H1 (cell line): Measurements from ENCODE around the gene ZIC5. TPM values are rescaled to one million over a fixed set of nuclear protein-coding genes. Genes with fewer than 3 reads are reported as not detected.

Experiments
- CTCF ChIA-PET: fragments of 300-600 bp; sonication (Branson Sonifier 250); formaldehyde crosslinking; loops from one replicate; lab custom pipeline; 2021; ENCODE audit not compliant: partially characterized antibody; lab: Charles Lee
- POLR2A ChIA-PET: fragments of 300-600 bp; sonication (Branson Sonifier 250); formaldehyde crosslinking; loops from one replicate; lab custom pipeline; 2021; ENCODE audit warnings: inconsistent platforms; ENCODE audit not compliant: partially characterized antibody; lab: Charles Lee
- DNase-seq, 2 experiments: peaks; one replicate each; pipeline versions ENCODE4 v3.0.0 to v3.0.0-alpha.2; 2010 to 2022; ENCODE audit warnings: low spot score in 2 of 2, low read depth in 1 of 2, mixed read lengths in 1 of 2
- FAIRE-seq: peaks from 2 replicates; lab custom pipeline; 2011; peaks lifted over from hg19 to GRCh38; lab: Jason Lieb, UNC
- H2AFZ ChIP-seq: 2 replicates; pipeline ENCODE4 v1.8.1; 2012; ENCODE audit warnings: low read length, inconsistent platforms
- H2AK5ac ChIP-seq: 2 replicates; pipeline ENCODE4 v1.6.1; 2013; ENCODE audit warnings: low read depth, low read length
- H2BK120ac ChIP-seq: replicated peaks from 2 replicates; pipeline ENCODE3; 2013; ENCODE audit warnings: low read depth, low read length, inconsistent platforms
- H2BK12ac ChIP-seq: 2 replicates; pipeline ENCODE4 v1.6.1; 2013; ENCODE audit warnings: low read depth, low read length
- H2BK15ac ChIP-seq: 2 replicates; pipeline ENCODE4 v1.6.1; 2013; ENCODE audit warnings: low read length
- H2BK20ac ChIP-seq: 2 replicates; pipeline ENCODE4 v1.6.1; 2013; ENCODE audit warnings: low read length
- H2BK5ac ChIP-seq: 2 replicates; pipeline ENCODE4 v1.6.1; 2013; ENCODE audit warnings: low read depth, low read length
- H3K14ac ChIP-seq: 2 replicates; pipeline ENCODE4 v1.6.1; 2013; ENCODE audit warnings: inconsistent platforms; ENCODE audit not compliant: insufficient read length
- H3K18ac ChIP-seq: 2 replicates; pipeline ENCODE4 v1.6.1; 2013; ENCODE audit warnings: low read length; ENCODE audit errors: extremely low read depth
- H3K23ac ChIP-seq: 2 replicates; pipeline ENCODE4 v1.6.1; 2013; ENCODE audit warnings: inconsistent platforms; ENCODE audit not compliant: insufficient read length
- H3K23me2 ChIP-seq: 2 replicates; pipeline ENCODE4 v1.6.1; 2013; ENCODE audit warnings: low read depth, low read length
- H3K27ac ChIP-seq: 2 replicates; pipeline ENCODE4 v1.6.1; 2011; ENCODE audit warnings: low read depth, low read length, inconsistent platforms
- H3K27me3 ChIP-seq, 4 experiments: replicated peaks in 1 of 4; 1 replicate in 1 of 4; 2 replicates in 3 of 4; pipeline versions ENCODE4 v1.6.1 to v1.8.1; 2011 to 2013; ENCODE audit warnings: low read length in 3 of 4, mild to moderate bottlenecking in 3 of 4, inconsistent platforms in 2 of 4, mixed read lengths in 2 of 4, moderate library complexity in 1 of 4; ENCODE audit not compliant: control insufficient read depth in 3 of 4, insufficient read depth in 3 of 4; ENCODE audit errors: extremely low read depth in 1 of 4
- H3K36me3 ChIP-seq, 4 experiments: 2 replicates each; pipeline versions ENCODE4 v1.6.1 to v1.8.1; 2011 to 2013; ENCODE audit warnings: mild to moderate bottlenecking in 4 of 4, low read length in 3 of 4, moderate library complexity in 2 of 4, control low read depth in 1 of 4, inconsistent platforms in 1 of 4; ENCODE audit not compliant: insufficient read depth in 4 of 4, control insufficient read depth in 2 of 4
- H3K4ac ChIP-seq: replicated peaks from 2 replicates; pipeline ENCODE3; 2013; ENCODE audit warnings: low read length, low read depth, mixed read lengths, inconsistent platforms; ENCODE audit not compliant: insufficient read length
- H3K4me1 ChIP-seq, 4 experiments: replicated peaks in 1 of 4; 1 replicate in 1 of 4; 2 replicates in 3 of 4; pipeline versions ENCODE4 v1.6.1 to v1.8.1; 2011 to 2013; ENCODE audit warnings: low read length in 3 of 4, inconsistent platforms in 2 of 4, mixed read lengths in 1 of 4; ENCODE audit not compliant: insufficient read depth in 4 of 4, control insufficient read depth in 3 of 4
- H3K4me2 ChIP-seq, 2 experiments: 2 replicates each; pipeline versions ENCODE4 v1.6.1 to v1.8.1; 2011 to 2013; ENCODE audit warnings: low read depth in 2 of 2, low read length in 2 of 2, control low read depth in 1 of 2, inconsistent platforms in 1 of 2, mild to moderate bottlenecking in 1 of 2; ENCODE audit not compliant: insufficient read depth in 1 of 2
- H3K4me3 ChIP-seq, 4 experiments: fragments of 200-600, 300-600 bp in 1 of 4; sonication (generic), shearing (Covaris generic), sonication (Bioruptor Twin) in 1 of 4; 2 replicates each; pipeline versions ENCODE4 v1.5.1 to v1.8.1; 2011 to 2016; ENCODE audit warnings: low read length in 4 of 4, low read depth in 3 of 4, control low read depth in 2 of 4, inconsistent platforms in 2 of 4, mild to moderate bottlenecking in 2 of 4, mixed read lengths in 1 of 4, moderate library complexity in 1 of 4; ENCODE audit not compliant: insufficient read depth in 2 of 4; ENCODE audit errors: extremely low read depth in 1 of 4
- H3K56ac ChIP-seq: replicated peaks from 2 replicates; pipeline ENCODE3; 2013; ENCODE audit warnings: low read depth, mild to moderate bottlenecking, mixed read lengths, low read length, inconsistent platforms; ENCODE audit not compliant: insufficient read length
- H3K79me1 ChIP-seq: 2 replicates; pipeline ENCODE4 v1.6.1; 2013; ENCODE audit warnings: low read depth, low read length, control low read depth
- H3K79me2 ChIP-seq, 2 experiments: 2 replicates each; pipeline versions ENCODE4 v1.6.1 to v1.8.1; 2012 to 2013; ENCODE audit warnings: low read length in 2 of 2, mild to moderate bottlenecking in 2 of 2, inconsistent platforms in 1 of 2; ENCODE audit not compliant: insufficient read depth in 2 of 2, control insufficient read depth in 1 of 2
- H3K9ac ChIP-seq, 4 experiments: replicated peaks in 1 of 4; 1 replicate in 1 of 4; 2 replicates in 3 of 4; pipeline versions ENCODE4 v1.6.1 to v1.8.1; 2011 to 2013; ENCODE audit warnings: low read depth in 3 of 4, low read length in 3 of 4, control low read depth in 2 of 4, mild to moderate bottlenecking in 2 of 4, moderate library complexity in 2 of 4, inconsistent platforms in 1 of 4; ENCODE audit errors: extremely low read depth in 1 of 4
- H3K9me3 ChIP-seq, 2 experiments: 2 replicates each; pipeline versions ENCODE4 v1.6.1 to v1.8.1; 2012 to 2013; ENCODE audit warnings: mild to moderate bottlenecking in 2 of 2, moderate library complexity in 2 of 2, control low read depth in 1 of 2, inconsistent platforms in 1 of 2, low read depth in 1 of 2, low read length in 1 of 2, mixed read lengths in 1 of 2; ENCODE audit not compliant: insufficient read depth in 2 of 2
- H4K20me1 ChIP-seq, 2 experiments: replicated peaks in 1 of 2; 2 replicates each; pipeline versions ENCODE3 to v1.8.1; 2011 to 2013; ENCODE audit warnings: inconsistent platforms in 2 of 2, low read length in 2 of 2, mild to moderate bottlenecking in 1 of 2; ENCODE audit not compliant: insufficient read depth in 2 of 2, control insufficient read depth in 1 of 2
- H4K5ac ChIP-seq: 2 replicates; pipeline ENCODE4 v1.6.1; 2013; ENCODE audit warnings: low read length, low read depth, mixed read lengths, inconsistent platforms; ENCODE audit not compliant: insufficient read length
- H4K8ac ChIP-seq: 2 replicates; pipeline ENCODE4 v1.8.0; 2013; ENCODE audit warnings: mild to moderate bottlenecking, moderate library complexity, low read length, inconsistent platforms; ENCODE audit not compliant: insufficient read depth; ENCODE audit errors: extremely low read depth
- H4K91ac ChIP-seq: replicated peaks from 2 replicates; pipeline ENCODE3; 2013; ENCODE audit warnings: low read length, mixed read lengths, inconsistent platforms; ENCODE audit not compliant: insufficient read length
- CHD2 ChIP-seq: IDR thresholded peaks from 2 replicates; pipeline ENCODE4 v1.6.1; 2012; ENCODE audit warnings: low read length, improper control_type of control experiment
- EGR1 ChIP-seq: IDR thresholded peaks from 2 replicates; pipeline ENCODE4 v1.6.1; 2011; ENCODE audit warnings: low read depth, low read length, borderline replicate concordance
- FOSL1 ChIP-seq: IDR thresholded peaks from 2 replicates; pipeline ENCODE4 v1.6.1; 2011; ENCODE audit warnings: mild to moderate bottlenecking, low read depth, low read length, moderate library complexity; ENCODE audit not compliant: insufficient read depth
- RAD21 ChIP-seq, 2 experiments: IDR thresholded peaks in 1 of 2; conservative IDR thresholded peaks in 1 of 2; 2 replicates each; pipeline ENCODE4 v1.6.1; 2011; ENCODE audit warnings: low read depth in 2 of 2, low read length in 2 of 2, improper control_type of control experiment in 1 of 2, inconsistent platforms in 1 of 2, mild to moderate bottlenecking in 1 of 2, moderate library complexity in 1 of 2
- RXRA ChIP-seq: IDR thresholded peaks from 2 replicates; pipeline ENCODE4 v1.6.1; 2011; ENCODE audit warnings: low read depth, mild to moderate bottlenecking, low read length, moderate library complexity; ENCODE audit not compliant: insufficient read depth
- TAF1 ChIP-seq: IDR thresholded peaks from 2 replicates; pipeline ENCODE4 v1.6.1; 2011; ENCODE audit warnings: mild to moderate bottlenecking, low read depth, low read length
- YY1 ChIP-seq: IDR thresholded peaks from 2 replicates; pipeline ENCODE4 v1.6.1; 2011; ENCODE audit warnings: low read depth, mild to moderate bottlenecking, low read length
- WGBS, 2 experiments: shearing (Covaris generic) in 1 of 2; methylation state at CpG; one replicate each; pipeline versions ENCODE4 v1.1.6 to v1.1.7; 2013 to 2015; ENCODE audit warnings: low lambda C conversion rate in 2 of 2, mixed read lengths in 2 of 2, inconsistent platforms in 1 of 2, low coverage in 1 of 2, missing lambda C conversion rate in 1 of 2; ENCODE audit not compliant: insufficient replicate concordance in 2 of 2, insufficient coverage in 1 of 2, insufficient read length in 1 of 2; ENCODE audit errors: extremely low coverage in 1 of 2, missing lambda C conversion rate in 1 of 2; 5-methylcytosine and 5-hydroxymethylcytosine counted together
- polyA plus RNA-seq, 7 experiments: library from polyadenylated mRNA; depleted of rRNA in 3 of 7; stranded (reverse) in 5 of 7; unstranded in 2 of 7; fragments of >200 nt in 5 of 7; fragments of 200-250 nt in 2 of 7; gene quantifications; 1 replicate in 5 of 7; 2 replicates in 1 of 7; 4 replicates in 1 of 7; pipeline versions ENCODE4 v1.2.1 to v1.2.3, GENCODE V29; 2011 to 2013; ENCODE audit warnings: missing spikeins in 2 of 7, mixed read lengths in 2 of 7
- total RNA-seq: library from RNA; stranded (reverse); fragmentation: NEBNext Ultra II Directional; extraction: Animal tissue kit (Norgen Biotek cat#: 25700); gene quantifications from 2 replicates; pipeline ENCODE4 v1.2.1, GENCODE V29; 2021

The ZIC5 gene
- total and polyA plus RNA-seq, 2 of the 8 experiments (the other 6 are each of a cell fraction or from before 2014, with no cell fraction given): 14.2 to 52.7 TPM

- TF ChIP-seq EGR1 (no peak), RXRA (no peak), TAF1 (no peak), RAD21 (IDR thresholded peaks at IDR 0.05 in 1 of 2, conservative IDR thresholded peaks at IDR 0.05 in 1 of 2; ENCODE audit: low read depth in 2 of 2, low read length in 2 of 2) (no peak), YY1 (no peak), FOSL1 (no peak), CHD2 (no peak)
- peaks cover 0 to 12% (median 6%) of the 10 kb centered on the region in 4 experiments; a peak in 5 of 8 replicates for H3K36me3 ChIP-seq
- 4% methylated on average over 6 of the region's 6 CpGs; no CpG with 5 or more reads in 1 of the 2 experiments for whole genome bisulfite sequencing, 2 experiments
- ChIA-PET CTCF (interaction anchor here (0.7 to 3.3 kb wide), 7 partner anchors 15 to 623 kb away, joined by 3 to 12 read pairs (median 6); no protein-coding TSS in a partner anchor), POLR2A (interaction anchor here (0.6 to 3.5 kb wide), 11 partner anchors 12 to 287 kb away, joined by 3 to 39 read pairs (median 7); no protein-coding TSS in a partner anchor)
- peaks cover 0 to 16% (median 4%) of the 10 kb centered on the region in 4 experiments; a peak in 4 of 7 replicates for H3K27me3 ChIP-seq
- no peak overlapping the region for H2BK12ac ChIP-seq
- no peaks in the 10 kb centered on the region for H3K9me3 ChIP-seq
- H3K18ac ChIP-seq: peak overlapping the region; percentile 93; the same call in 1 of the 2 replicates
- H2BK20ac ChIP-seq: peak overlapping the region; percentile 87; the same call in 1 of the 2 replicates
- H3K56ac ChIP-seq: peak overlapping the region; percentile 32
- no peak overlapping the region for H3K4ac ChIP-seq
- H3K4me2 ChIP-seq: peak overlapping the region; percentile 81 to 82
- H2AK5ac ChIP-seq: no peak overlapping the region
- H4K8ac ChIP-seq: no peak overlapping the region
- no peak overlapping the region for H2BK15ac ChIP-seq
- H2BK120ac ChIP-seq: peak overlapping the region; percentile 95
- DNase-seq (peak in 1 of 2 experiments; percentile 8), FAIRE-seq (no peak)
- no peak overlapping the region for H3K9ac ChIP-seq
- H2AFZ ChIP-seq: no peak overlapping the region
- peak overlapping the region; percentile 85 for H4K91ac ChIP-seq
- H2BK5ac ChIP-seq: peak overlapping the region; percentile 79; the same call in 1 of the 2 replicates
- H3K27ac ChIP-seq: no peak overlapping the region
- H3K23ac ChIP-seq: no peak overlapping the region
- H3K14ac ChIP-seq: no peak overlapping the region
- H3K4me3 ChIP-seq: peak overlapping the region in 3 of 4 experiments; percentile 13 to 79 (median 36); a peak in 4 of 8 replicates
- peaks cover 22% of the 10 kb centered on the region for H3K23me2 ChIP-seq
- no peaks in the 10 kb centered on the region for H3K79me1 ChIP-seq
- peaks cover 0 to 36% (median 27%) of the 10 kb centered on the region in 4 experiments; a peak in 6 of 7 replicates for H3K4me1 ChIP-seq
- H4K5ac ChIP-seq: peak overlapping the region; percentile 99
- peaks cover 5 to 7% of the 10 kb centered on the region in 2 experiments for H4K20me1 ChIP-seq
- H3K79me2 ChIP-seq: peaks cover 6 to 35% of the 10 kb centered on the region in 2 experiments
These were observed 2.2 kb upstream of the ZIC5 start for GRCh38 chr13:99973808-99974185.
